CD4-positive, alpha-beta T cell (primary cell): Measurements from ENCODE around the gene C6orf62. TPM values are rescaled to one million over a fixed set of nuclear protein-coding genes. Genes with fewer than 3 reads are reported as not detected.
"Not testable (repeated sequence)": the region's sequence is repeated elsewhere in the genome, so short reads cannot be mapped to it uniquely, and the experiment has no call there.

Experiments
- ATAC-seq: fragments of 200-7000 bp; cut with Tn5 transposase; one replicate; pipeline ENCODE4 v1.10.0; 2022; ENCODE audit warnings: mild to moderate bottlenecking; ENCODE audit not compliant: poor library complexity
- CTCF ChIA-PET: fragments of 350-600 bp; sonication (Branson Sonifier 250); formaldehyde crosslinking; loops from one replicate; lab custom pipeline; 2021; ENCODE audit warnings: antibody characterized with exemption, inconsistent platforms; lab: Charles Lee
- POLR2A ChIA-PET: fragments of 350-600 bp; sonication (Branson Sonifier 250); formaldehyde crosslinking; loops from one replicate; lab custom pipeline; 2021; ENCODE audit warnings: antibody characterized with exemption, inconsistent platforms; lab: Charles Lee
- DNase-seq, 14 experiments: peaks; one replicate each; pipeline ENCODE4 v3.0.0-alpha.2; 2013 to 2020; ENCODE audit warnings: mixed read lengths in 2 of 14
- H3K27ac ChIP-seq, 2 donors: one replicate each; pipeline versions ENCODE4 v1.5.1 to v1.7.0; 2013; ENCODE audit warnings: low read length in 2 of 2, low read depth in 1 of 2, mild to moderate bottlenecking in 1 of 2
- H3K27me3 ChIP-seq, 2 experiments: 1 replicate in 1 of 2; 2 replicates in 1 of 2; pipeline versions ENCODE4 v1.6.1 to v1.7.0; 2013; ENCODE audit warnings: low read length in 2 of 2, control low read depth in 1 of 2, mild to moderate bottlenecking in 1 of 2, moderate library complexity in 1 of 2; ENCODE audit not compliant: insufficient read depth in 2 of 2, control insufficient read depth in 1 of 2
- H3K36me3 ChIP-seq: one replicate; pipeline ENCODE4 v1.6.1; 2013; ENCODE audit warnings: low read length, control low read depth; ENCODE audit not compliant: insufficient read depth
- H3K4me1 ChIP-seq: one replicate; pipeline ENCODE4 v1.6.1; 2013; ENCODE audit warnings: low read length, control low read depth; ENCODE audit not compliant: insufficient read depth
- H3K4me3 ChIP-seq: one replicate; pipeline ENCODE4 v1.5.1; 2013; ENCODE audit warnings: mild to moderate bottlenecking, low read length, moderate library complexity
- H3K9me3 ChIP-seq, 2 experiments: 1 replicate in 1 of 2; 2 replicates in 1 of 2; pipeline versions ENCODE4 v1.6.1 to v1.7.0; 2013; ENCODE audit warnings: low read length in 2 of 2, mild to moderate bottlenecking in 2 of 2, control low read depth in 1 of 2, moderate library complexity in 1 of 2; ENCODE audit not compliant: control insufficient read depth in 1 of 2, insufficient read depth in 1 of 2
- H3K27ac Mint-ChIP-seq: one replicate; pipeline ENCODE4 v1.8.0; 2020; ENCODE audit warnings: mixed read lengths
- H3K27me3 Mint-ChIP-seq: one replicate; pipeline ENCODE4 v1.8.0; 2021; ENCODE audit warnings: mixed read lengths
- H3K36me3 Mint-ChIP-seq: one replicate; pipeline ENCODE4 v1.8.0; 2021; ENCODE audit warnings: low read depth, mixed read lengths
- H3K4me1 Mint-ChIP-seq: one replicate; pipeline ENCODE4 v1.8.0; 2021; ENCODE audit warnings: low read depth, mixed read lengths
- H3K4me3 Mint-ChIP-seq: one replicate; pipeline ENCODE4 v1.8.0; 2020; ENCODE audit warnings: mild to moderate bottlenecking, mixed read lengths
- H3K9me3 Mint-ChIP-seq: one replicate; pipeline ENCODE4 v1.8.0; 2020; ENCODE audit warnings: mixed read lengths
- intact Hi-C, 2 experiments: fragments of 100-400 bp; cut with DNase I in 1 of 2; cut with micrococcal nuclease in 1 of 2; formaldehyde crosslinking; loops; one replicate each; pipeline versions ENCODE4 v1.15.1 to v1.9.0; 2023 to 2025; cut with DNase I, micrococcal nuclease
- total RNA-seq, 174 experiments: library from RNA in 2 of 174; stranded (reverse) in 2 of 174; gene quantifications; one replicate each; pipeline ENCODE4 v1.2.3 and lab custom pipeline; 2021 to 2026
- TF ChIP-seq, protein P1 (sequence below): fragments of 200-600 bp; IDR thresholded peaks from one replicate; pipeline ENCODE4 v1.8.0; 2022; ENCODE audit warnings: antibody characterized with exemption, mild to moderate bottlenecking

Gene C6orf62
- total RNA-seq, 2 experiments from 2014 or later: 108 to 111 TPM

DNA sequence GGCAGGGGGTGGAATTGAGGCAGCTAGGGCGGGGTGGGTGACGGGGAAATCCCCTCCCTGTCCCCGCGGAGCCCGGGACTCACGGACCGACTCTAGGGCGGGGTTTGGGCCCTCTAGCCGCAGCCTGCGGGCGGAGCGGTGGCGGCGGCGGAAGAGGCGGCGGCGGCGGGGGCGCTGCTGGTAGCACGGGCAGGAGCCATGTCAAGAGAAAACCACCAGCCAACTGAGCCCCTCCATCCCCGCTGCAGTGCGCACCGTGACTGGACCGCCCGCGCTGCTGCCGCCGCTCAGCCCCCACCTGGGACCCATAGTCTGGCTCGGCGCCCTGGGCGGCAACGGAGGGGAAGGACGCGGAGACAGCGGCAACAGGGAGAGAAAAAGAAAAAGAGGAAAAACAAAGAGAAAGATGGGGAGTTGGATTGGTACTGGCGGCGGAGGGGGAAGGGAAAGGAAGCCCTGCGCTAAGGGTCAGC lies 1.2 kb upstream of the C6orf62 start:
- H3K4me1 Mint-ChIP-seq: peaks cover 57% of the 10 kb centered on the region
- ChIA-PET POLR2A (interaction anchor here (0.7 to 3.7 kb wide), 5 partner anchors 17 to 298 kb away, joined by 3 to 42 read pairs (median 7); partner anchors contain the start of genes ACOT13, GMNN, KIAA0319 and TDP2), CTCF (interaction anchor here (1.5 kb wide), 1 partner anchor 47 kb away, joined by 3 read pairs; no protein-coding TSS in a partner anchor)
- Histone ChIP-seq H3K27me3 (no peaks in the 10 kb centered on the region), H3K27ac (peak overlapping the region; percentile 100), H3K9me3 (no peaks in the 10 kb centered on the region), H3K4me3 (peak overlapping the region; percentile 98), H3K36me3 (peaks cover 31% of the 10 kb centered on the region), H3K4me1 (peaks cover 29% of the 10 kb centered on the region)
- TF ChIP-seq, protein P1, sequence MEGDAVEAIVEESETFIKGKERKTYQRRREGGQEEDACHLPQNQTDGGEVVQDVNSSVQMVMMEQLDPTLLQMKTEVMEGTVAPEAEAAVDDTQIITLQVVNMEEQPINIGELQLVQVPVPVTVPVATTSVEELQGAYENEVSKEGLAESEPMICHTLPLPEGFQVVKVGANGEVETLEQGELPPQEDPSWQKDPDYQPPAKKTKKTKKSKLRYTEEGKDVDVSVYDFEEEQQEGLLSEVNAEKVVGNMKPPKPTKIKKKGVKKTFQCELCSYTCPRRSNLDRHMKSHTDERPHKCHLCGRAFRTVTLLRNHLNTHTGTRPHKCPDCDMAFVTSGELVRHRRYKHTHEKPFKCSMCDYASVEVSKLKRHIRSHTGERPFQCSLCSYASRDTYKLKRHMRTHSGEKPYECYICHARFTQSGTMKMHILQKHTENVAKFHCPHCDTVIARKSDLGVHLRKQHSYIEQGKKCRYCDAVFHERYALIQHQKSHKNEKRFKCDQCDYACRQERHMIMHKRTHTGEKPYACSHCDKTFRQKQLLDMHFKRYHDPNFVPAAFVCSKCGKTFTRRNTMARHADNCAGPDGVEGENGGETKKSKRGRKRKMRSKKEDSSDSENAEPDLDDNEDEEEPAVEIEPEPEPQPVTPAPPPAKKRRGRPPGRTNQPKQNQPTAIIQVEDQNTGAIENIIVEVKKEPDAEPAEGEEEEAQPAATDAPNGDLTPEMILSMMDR: no peak
- peaks cover 62% of the 10 kb centered on the region for H3K36me3 Mint-ChIP-seq
- ATAC-seq: peak; percentile 10
- DNase-seq: peak; percentile 61 to 92 (median 75)
- no peaks in the 10 kb centered on the region for H3K27me3 Mint-ChIP-seq
- intact Hi-C loops: loop anchor here (1.0 to 5.0 kb wide), 3 partner anchors 52 to 297 kb away; partner anchors contain the start of gene GMNN (in 1 of the 2)
- H3K27ac Mint-ChIP-seq: peak overlapping the region; percentile 94
- H3K4me3 Mint-ChIP-seq: peak overlapping the region; percentile 92
- H3K9me3 Mint-ChIP-seq: no peaks in the 10 kb centered on the region

GRCh38 chr6:24718449-24719124 lies 367 bp downstream of the C6orf62 start:
- Histone ChIP-seq H3K4me1 (peaks cover 36% of the 10 kb centered on the region), H3K27ac (peak overlapping the region; percentile 21 to 100), H3K9me3 (no peaks in the 10 kb centered on the region), H3K4me3 (peak overlapping the region; percentile 98), H3K27me3 (no peaks in the 10 kb centered on the region), H3K36me3 (peaks cover 47% of the 10 kb centered on the region)
- TF ChIP-seq, protein P1: no peak
- CTCF ChIA-PET: interaction anchor here (1.9 kb wide), 1 partner anchor 52 kb away, joined by 6 read pairs; the partner anchor contains the start of genes ACOT13 and TDP2
- POLR2A ChIA-PET: interaction anchor here (1.0 to 3.7 kb wide), 8 partner anchors 10 to 300 kb away, joined by 4 to 42 read pairs (median 9); partner anchors contain the start of genes ACOT13, ALDH5A1, GMNN and KIAA0319
- intact Hi-C loops: loop anchor here in 1 of 2 experiments (1.0 kb wide), 1 partner anchor 52 kb away; the partner anchor contains the start of gene TDP2
- Mint-ChIP-seq H3K4me1 (peaks cover 71% of the 10 kb centered on the region), H3K4me3 (peak overlapping the region; percentile 92), H3K36me3 (peaks cover 78% of the 10 kb centered on the region), H3K27ac (peak overlapping the region; percentile 94), H3K9me3 (no peaks in the 10 kb centered on the region), H3K27me3 (no peaks in the 10 kb centered on the region)
- DNase-seq (peak in 3 of 14 experiments; percentile 30 to 44 (median 39)), ATAC-seq (no peak)

DNA sequence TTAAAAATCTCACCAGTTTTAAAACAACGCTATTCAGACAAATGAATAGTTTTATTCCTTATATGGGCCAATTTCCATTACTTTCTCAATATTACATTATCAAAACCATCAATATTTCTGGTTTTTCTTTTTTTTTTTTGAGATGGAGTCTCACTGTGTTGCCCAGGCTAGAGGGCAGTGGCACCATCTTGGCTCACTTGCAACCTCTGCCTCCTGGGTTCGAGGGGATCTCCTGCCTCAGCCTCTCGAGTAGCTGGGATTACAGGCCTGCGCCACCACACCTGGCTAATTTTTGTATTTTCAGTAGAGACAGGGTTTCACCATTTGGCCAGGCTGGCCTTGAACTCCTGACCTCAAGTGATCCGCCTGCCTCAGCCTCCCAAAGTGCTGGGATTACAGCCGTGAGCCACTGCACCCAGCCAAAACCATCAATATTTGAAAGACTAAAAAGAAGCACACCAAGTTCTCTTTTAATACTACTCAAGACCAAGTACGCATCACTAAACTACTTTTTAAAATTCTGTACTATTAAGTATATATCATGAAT lies 2.3 kb downstream of the C6orf62 start:
- H3K27ac Mint-ChIP-seq: peak overlapping the region; percentile 94
- H3K9me3 ChIP-seq, H3K27me3 Mint-ChIP-seq, H3K27me3 ChIP-seq, intact Hi-C loops, ATAC-seq, H3K9me3 Mint-ChIP-seq, DNase-seq: not testable (repeated sequence)
- Histone ChIP-seq H3K4me3 (peak overlapping the region; percentile 98), H3K4me1 (peaks cover 36% of the 10 kb centered on the region), H3K27ac (peak overlapping the region in 1 of 2 donors; percentile 37), H3K36me3 (peaks cover 65% of the 10 kb centered on the region)
- ChIA-PET POLR2A (interaction anchor here (0.6 to 3.7 kb wide), 3 partner anchors 22 to 71 kb away, joined by 3 to 42 read pairs (median 5); partner anchors contain the start of genes ACOT13, KIAA0319 and TDP2), CTCF (interaction anchor here (0.8 kb wide), 1 partner anchor 50 kb away, joined by 5 read pairs; the partner anchor contains the start of genes ACOT13 and TDP2)
- H3K36me3 Mint-ChIP-seq: peaks cover 97% of the 10 kb centered on the region
- H3K4me1 Mint-ChIP-seq: peaks cover 86% of the 10 kb centered on the region
- H3K4me3 Mint-ChIP-seq: peak overlapping the region; percentile 92
